Stimulated activated naive CD8-positive, alpha-beta T cell treated with anti-CD3 and anti-CD28 coated beads, Interleukin-15, amount 100 ng/mL, for 72 hours (primary cell): ENCODE measurements around the gene SUMF2.
"Not testable (repeated sequence)": the region's sequence is repeated elsewhere in the genome, so short reads cannot be mapped to it uniquely, and the experiment has no call there.

Experiments
- ATAC-seq: fragments of 150-1000 bp; cut with Tn5 transposase; 2 replicates; pipeline ENCODE4 v1.10.0; 2021; ENCODE audit warnings: mild to moderate bottlenecking, moderate library complexity
- DNase-seq, 2 donors: peaks; one replicate each; pipeline ENCODE4 v3.0.0; 2021 to 2022
- H3K27ac Mint-ChIP-seq, 2 donors: one replicate each; pipeline ENCODE4 v1.8.0; 2022; ENCODE audit warnings: mild to moderate bottlenecking in 2 of 2, mixed read lengths in 2 of 2, moderate library complexity in 2 of 2
- H3K27me3 Mint-ChIP-seq: one replicate; pipeline ENCODE4 v1.8.0; 2022; ENCODE audit warnings: mixed read lengths
- H3K4me1 Mint-ChIP-seq: one replicate; pipeline ENCODE4 v1.8.0; 2022; ENCODE audit warnings: mild to moderate bottlenecking, mixed read lengths
- H3K4me3 Mint-ChIP-seq, 2 donors: one replicate each; pipeline ENCODE4 v1.8.0; 2022; ENCODE audit warnings: mild to moderate bottlenecking in 2 of 2, mixed read lengths in 2 of 2, moderate library complexity in 1 of 2
- H3K9me3 Mint-ChIP-seq, 2 donors: one replicate each; pipeline ENCODE4 v1.8.0; 2022; ENCODE audit warnings: mixed read lengths in 2 of 2

Gene SUMF2

DNA sequence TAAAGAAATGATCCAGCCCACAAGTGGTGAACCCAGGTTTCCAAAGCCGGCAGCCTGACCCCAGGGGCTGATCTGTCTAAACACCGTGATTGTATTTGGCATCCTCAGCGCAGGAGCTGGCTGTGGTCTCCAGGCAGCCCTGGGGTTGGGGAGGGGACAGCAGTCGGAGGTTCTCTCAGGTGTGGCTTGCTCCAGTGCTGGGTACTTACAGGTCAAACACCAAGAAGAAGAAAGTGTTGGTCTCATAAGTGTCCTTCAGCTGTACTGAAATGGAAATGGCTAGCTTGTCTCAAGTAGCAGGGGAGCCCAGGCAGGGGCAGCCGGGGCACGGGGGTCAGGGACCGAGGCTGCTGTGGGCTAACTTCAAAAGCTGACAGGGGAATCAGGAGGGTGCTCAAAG lies 22.7 kb downstream of the SUMF2 start:
- H3K27me3 Mint-ChIP-seq: no peaks in the 10 kb centered on the region
- ATAC-seq: no peak
- H3K9me3 Mint-ChIP-seq: no peaks in the 10 kb centered on the region
- no peak overlapping the region for H3K4me3 Mint-ChIP-seq
- H3K4me1 Mint-ChIP-seq: no peaks in the 10 kb centered on the region
- no peak for DNase-seq
- H3K27ac Mint-ChIP-seq: no peak overlapping the region

DNA sequence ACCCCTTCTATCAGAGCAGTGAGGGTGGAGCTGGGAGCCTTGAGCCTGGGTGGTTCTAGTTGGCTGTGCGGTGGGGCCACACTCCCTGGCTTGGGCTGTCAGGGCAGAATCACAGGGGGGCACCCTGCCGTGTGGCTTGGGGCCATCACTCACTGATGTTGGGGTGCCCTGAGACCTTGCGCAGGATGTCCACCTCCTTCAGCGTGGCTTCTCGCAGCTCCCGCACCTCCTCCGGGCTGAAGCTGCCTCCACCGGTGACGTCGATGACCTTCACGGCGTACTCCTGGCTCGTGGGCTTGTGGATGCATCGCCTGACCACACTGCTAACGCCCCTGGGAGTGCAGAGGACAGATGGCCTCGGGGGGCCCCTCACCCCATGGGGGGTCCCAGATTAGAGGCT lies 23.4 kb downstream of the SUMF2 start:
- Mint-ChIP-seq H3K4me1 (no peaks in the 10 kb centered on the region), H3K27me3 (no peaks in the 10 kb centered on the region), H3K27ac (no peak overlapping the region), H3K4me3 (no peak overlapping the region), H3K9me3 (no peaks in the 10 kb centered on the region)
- DNase-seq (no peak), ATAC-seq (no peak)

DNA sequence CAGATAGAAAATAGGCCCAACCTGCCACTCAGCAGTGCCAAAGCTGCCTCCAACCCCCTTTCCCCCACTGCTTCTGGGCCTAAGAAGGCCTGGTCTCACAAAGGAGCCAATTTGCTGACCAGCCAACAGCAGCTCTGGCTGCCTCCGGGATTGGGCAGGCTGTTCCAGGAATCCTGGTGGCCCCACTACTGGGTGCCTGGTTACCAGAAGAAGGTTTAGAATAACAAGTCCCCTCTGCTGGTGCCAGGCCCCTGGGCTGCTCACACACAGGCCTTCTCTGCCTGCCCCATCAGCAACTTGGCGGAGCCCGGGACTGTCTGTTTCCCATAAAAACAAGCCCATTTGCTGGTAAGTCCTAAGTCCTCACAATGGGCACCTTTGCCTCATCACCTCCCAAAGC lies 27.5 kb downstream of the SUMF2 start:
- no peaks in the 10 kb centered on the region for H3K9me3 Mint-ChIP-seq
- ATAC-seq (peak; percentile 7), DNase-seq (no peak)
- no peak overlapping the region for H3K27ac Mint-ChIP-seq
- H3K4me3 Mint-ChIP-seq: no peak overlapping the region
- H3K4me1 Mint-ChIP-seq: no peaks in the 10 kb centered on the region
- H3K27me3 Mint-ChIP-seq: no peaks in the 10 kb centered on the region

DNA sequence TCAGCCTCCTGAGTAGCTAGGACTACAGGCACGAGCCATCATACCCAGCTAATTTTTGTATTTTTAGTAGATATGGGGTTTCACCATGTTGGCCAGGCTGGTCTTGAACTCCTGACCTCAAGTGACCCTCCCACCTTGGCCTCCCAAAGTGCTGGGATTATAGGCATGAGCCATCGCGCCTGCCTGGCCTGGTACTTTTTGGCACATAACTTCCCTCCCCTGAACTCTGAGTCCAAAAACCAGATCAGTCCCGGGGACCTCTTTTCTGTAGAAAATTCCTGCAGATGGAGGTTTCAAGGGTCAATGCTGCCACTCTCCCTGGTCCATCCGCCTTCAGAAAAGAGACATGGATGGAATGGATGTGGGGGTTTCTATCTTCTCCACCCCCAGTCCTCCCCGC lies 28.3 kb downstream of the SUMF2 start:
- not testable (repeated sequence) for H3K27me3 Mint-ChIP-seq, H3K9me3 Mint-ChIP-seq, ATAC-seq, DNase-seq, H3K4me3 Mint-ChIP-seq, H3K4me1 Mint-ChIP-seq
- H3K27ac Mint-ChIP-seq: peak overlapping the region in 1 of 2 donors; percentile 51

DNA sequence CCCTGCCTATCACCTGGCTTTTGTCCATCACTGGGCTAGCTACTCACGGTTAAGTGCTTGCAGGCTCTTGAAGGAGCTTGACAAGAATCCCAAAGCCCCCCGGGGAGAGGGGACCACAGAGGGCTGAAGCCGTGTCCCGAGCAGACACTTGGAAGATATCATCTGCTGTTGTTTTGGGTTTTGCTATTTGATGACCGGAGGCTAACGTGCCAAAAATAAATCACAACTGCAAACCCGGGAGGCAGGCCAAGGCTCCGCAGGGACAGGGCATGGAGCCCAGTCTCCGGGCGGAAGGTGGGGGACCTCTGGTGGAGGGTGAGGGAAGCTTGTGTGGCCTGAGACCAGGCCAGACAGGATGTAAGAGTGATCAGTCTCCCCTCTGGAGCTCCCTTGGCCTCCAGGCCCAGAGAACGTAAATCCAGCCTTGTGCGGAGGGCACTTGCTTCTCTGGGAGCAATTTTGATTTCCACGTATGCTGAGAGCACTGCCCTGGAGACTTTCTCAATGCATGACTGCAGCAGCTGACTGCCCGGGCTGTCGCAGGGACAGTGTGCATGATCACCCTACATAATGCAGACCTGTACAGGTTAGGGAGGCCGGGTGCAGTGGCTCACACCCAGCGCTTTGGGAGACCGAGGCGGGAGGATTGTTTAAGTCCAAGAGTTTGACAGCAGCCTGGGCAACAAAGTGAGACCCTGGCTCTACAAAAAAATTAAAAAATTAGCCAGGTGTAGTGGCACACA lies 28.9 kb downstream of the SUMF2 start, which contains the start of gene PHKG1:
PHKG1 (minus strand) TSS at position 164 of the 743 bp plus-strand sequence. CDS start 4,011 bp downstream, outside the sequence.
- ATAC-seq (peak; percentile 47), DNase-seq (no peak)
- no peaks in the 10 kb centered on the region for H3K27me3 Mint-ChIP-seq
- no peaks in the 10 kb centered on the region for H3K9me3 Mint-ChIP-seq
- H3K4me1 Mint-ChIP-seq: no peaks in the 10 kb centered on the region
- H3K4me3 Mint-ChIP-seq: no peak within 1 kb of the TSS
- H3K27ac Mint-ChIP-seq: peak within 1 kb of the TSS; percentile 51 to 74

DNA sequence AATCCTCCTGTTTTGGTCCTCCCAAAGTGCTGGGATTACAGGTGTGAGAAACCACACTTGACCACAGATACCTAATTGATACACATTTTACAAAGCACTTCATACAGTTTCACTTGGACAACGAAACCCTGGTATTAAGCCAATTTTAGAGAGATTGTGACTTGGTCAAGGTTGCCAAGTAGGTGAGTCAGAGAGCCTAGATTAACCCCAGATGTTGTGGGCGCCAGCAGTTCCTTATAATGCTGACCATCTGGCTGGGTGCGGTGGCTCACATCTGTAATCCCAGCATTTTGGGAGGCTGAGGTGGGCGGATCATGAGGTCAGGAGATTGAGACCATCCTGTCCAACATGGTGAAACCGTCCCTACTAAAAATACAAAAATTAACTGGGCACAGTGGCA lies 33.6 kb downstream of the SUMF2 start:
- DNase-seq (no peak), ATAC-seq (no peak)
- peaks cover 9% of the 10 kb centered on the region for H3K4me1 Mint-ChIP-seq
- no peaks in the 10 kb centered on the region for H3K9me3 Mint-ChIP-seq
- H3K4me3 Mint-ChIP-seq: no peak overlapping the region
- no peaks in the 10 kb centered on the region for H3K27me3 Mint-ChIP-seq
- no peak overlapping the region for H3K27ac Mint-ChIP-seq

DNA sequence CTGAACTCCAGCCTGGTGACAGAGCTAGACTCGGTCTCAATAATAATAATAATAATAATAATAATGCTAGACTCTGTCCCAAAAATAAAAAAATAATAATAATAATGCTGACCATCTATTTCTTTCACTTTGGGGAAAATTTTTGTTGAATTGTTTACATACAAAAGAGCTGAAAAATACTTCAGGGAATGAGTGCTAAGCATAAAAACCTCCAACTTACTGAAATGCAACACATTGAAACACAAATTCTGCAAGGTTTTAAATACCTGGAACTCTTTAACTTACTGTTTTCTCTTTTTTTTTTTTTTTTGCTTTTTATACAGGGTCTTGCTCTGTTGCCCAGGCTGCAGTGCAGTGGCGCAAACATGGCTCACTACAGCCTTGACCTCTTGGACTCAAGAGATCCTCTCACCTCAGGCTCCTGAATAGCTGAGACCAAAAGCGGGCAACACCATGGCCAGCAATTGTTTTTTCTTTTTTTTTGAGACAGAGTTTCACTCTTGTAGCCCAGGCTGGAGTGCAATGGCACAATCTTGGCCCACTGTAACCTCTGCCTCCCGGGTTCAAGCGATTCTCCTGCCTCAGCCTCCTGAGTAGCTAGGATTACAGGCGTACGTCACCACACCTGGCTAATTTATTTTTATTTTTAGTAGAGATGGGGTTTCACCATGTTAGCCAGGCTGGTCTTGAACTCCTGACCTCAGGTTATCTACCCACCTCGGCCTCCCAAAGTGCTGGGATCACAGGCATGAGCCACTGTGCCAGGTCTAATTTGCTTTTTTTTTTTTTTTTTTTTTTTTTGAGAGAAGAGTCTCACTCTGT lies 34.3 kb downstream of the SUMF2 start:
- not testable (repeated sequence) for ATAC-seq, H3K9me3 Mint-ChIP-seq, DNase-seq, H3K27me3 Mint-ChIP-seq, H3K27ac Mint-ChIP-seq, H3K4me3 Mint-ChIP-seq, H3K4me1 Mint-ChIP-seq

DNA sequence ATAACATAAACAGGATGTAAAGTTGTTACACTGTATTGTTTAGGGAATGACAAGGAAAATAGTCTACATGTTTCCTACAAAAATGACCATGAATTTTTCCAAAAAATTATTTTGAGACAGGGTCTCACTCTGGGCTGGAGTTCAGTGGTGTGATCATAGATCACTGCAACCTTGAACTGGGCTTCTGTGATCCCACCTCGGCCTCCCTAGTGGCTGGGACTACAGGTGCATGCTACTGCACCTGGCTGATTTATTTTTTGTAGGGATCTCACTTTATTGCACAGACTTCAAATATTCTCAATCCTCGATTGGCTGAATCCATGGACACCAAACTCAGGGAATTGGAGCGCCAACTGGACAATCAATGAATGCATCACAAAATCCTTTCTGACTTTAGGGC lies 35.6 kb downstream of the SUMF2 start:
- ATAC-seq (no peak), DNase-seq (no peak)
- Mint-ChIP-seq H3K4me1 (peaks cover 9% of the 10 kb centered on the region), H3K27ac (no peak overlapping the region), H3K27me3 (no peaks in the 10 kb centered on the region), H3K4me3 (no peak overlapping the region), H3K9me3 (no peaks in the 10 kb centered on the region)

DNA sequence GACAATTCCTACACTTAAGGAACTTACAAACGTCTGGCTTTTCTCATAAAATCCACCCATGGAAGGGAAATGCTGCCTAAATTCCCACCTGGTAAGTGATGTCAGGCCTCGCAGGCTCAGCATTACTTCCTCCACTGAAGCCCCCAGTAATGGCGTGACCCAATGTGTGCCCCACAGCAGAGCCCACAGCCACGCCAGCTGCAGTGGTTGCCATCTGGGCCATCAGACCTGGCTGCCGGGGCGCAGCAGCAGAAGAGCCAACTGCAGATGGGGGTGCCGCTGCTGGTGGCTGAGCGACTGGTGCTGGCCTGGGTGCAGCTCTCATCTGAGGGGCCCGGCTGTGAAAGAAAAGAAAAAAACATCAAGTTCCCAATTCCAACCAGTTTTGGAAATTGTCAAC lies 40.1 kb downstream of the SUMF2 start:
- not testable (repeated sequence) for ATAC-seq, H3K27me3 Mint-ChIP-seq, DNase-seq, H3K27ac Mint-ChIP-seq
- Mint-ChIP-seq H3K9me3 (peaks cover 14 to 17% of the 10 kb centered on the region in 2 donors), H3K4me1 (peaks cover 32% of the 10 kb centered on the region), H3K4me3 (peak overlapping the region in 1 of 2 donors; percentile 26)

DNA sequence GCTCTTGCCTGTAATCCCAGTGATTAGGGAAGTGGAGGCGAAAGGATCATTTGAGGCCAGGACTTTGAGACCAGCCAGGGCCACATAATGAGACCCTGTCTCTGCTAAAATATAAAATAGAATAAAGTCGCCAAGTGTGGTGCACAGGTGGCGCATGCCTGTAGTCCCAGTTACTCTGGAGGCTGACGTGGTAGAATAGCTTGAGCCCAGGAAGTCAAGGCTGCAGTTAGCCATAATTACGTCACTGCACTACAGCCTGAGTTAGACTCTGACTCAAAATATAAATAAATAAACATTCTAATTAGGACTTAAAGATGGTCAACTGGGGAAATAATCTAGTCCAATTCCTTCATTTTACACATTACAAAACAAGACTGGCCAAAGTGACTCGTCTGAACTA lies 41.4 kb downstream of the SUMF2 start:
- DNase-seq: no peak

DNA sequence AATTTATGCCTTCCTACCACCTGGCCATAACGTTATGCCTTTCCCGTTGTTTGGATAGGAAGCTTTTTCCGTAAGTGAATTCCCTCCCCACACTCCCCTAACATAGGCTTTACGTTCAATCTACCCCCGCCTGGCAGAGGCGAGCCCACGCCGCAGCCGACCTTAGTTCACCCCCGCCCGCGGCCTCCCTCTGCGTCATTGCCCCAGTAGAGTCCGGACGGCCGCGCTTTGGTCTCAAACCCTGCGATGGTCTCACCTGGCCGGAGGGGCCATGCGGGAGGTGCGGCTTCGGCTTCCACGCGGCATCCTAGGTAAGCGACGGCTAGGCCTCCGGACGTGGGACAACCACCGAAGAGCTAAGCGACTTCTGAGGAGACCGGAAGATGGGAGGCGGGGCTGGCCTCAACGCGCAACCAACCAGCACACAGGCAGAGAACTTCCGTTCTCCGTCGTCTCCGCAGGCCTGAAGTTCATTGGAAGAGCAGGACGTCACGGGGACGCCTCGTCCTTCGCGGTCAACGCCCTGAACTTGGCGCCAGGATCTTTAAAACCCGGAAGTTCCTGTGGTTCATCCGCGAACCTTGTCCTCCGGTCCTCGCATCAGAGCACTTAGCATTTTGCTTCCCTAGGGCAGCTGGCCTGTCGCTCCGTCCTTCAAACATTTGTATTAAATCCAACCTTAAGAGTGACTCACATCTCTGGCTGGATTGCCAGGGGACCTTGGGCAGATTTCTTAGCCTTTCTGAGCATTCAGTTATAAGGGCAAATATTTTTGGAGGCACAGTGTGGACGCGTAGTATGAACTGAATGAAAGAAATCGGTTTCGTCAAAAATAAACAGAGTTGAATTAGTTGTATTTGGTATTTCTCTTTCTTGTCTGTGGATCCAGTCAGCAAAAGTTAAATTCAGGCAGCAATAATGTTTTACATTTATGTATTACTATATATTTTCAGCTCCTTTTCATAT lies 42.3 kb downstream of the SUMF2 start, which contains the start of gene CHCHD2:
CHCHD2 (minus strand) TSS at position 369 of the 966 bp plus-strand sequence; CDS start at position 306, 63 bp downstream.
- Mint-ChIP-seq H3K4me3 (peak within 1 kb of the TSS; percentile 95 to 98), H3K4me1 (peaks cover 34% of the 10 kb centered on the region), H3K27ac (peak within 1 kb of the TSS; percentile 99 to 100), H3K27me3 (no peaks in the 10 kb centered on the region), H3K9me3 (peaks cover 14 to 17% of the 10 kb centered on the region in 2 donors)
- DNase-seq: peak; percentile 90 to 96
- peak; percentile 98 for ATAC-seq

More for the DNA sequence above, 41.4 kb downstream of the SUMF2 start:
- Mint-ChIP-seq H3K27ac (peak overlapping the region; percentile 99 to 100), H3K9me3 (peaks cover 14 to 17% of the 10 kb centered on the region in 2 donors), H3K4me3 (peak overlapping the region; percentile 95 to 98), H3K4me1 (peaks cover 39% of the 10 kb centered on the region), H3K27me3 (no peaks in the 10 kb centered on the region)
- no peak for ATAC-seq

DNA sequence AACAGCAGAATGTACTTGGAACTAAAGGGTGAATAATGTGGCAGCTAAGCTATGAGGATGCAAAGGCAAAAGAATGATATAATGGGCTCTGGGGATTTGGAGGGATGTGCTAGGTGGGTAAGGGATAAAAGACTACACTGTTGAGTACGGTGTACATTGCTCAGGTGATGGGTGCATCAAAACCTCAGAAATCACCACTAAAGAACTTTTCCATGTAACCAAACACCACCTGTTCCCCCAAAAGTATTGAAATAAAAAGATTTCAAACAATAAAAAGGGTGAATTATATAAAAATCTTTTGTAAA lies 43.8 kb downstream of the SUMF2 start:
- Mint-ChIP-seq H3K27ac (peak overlapping the region in 1 of 2 donors; percentile 99), H3K27me3 (no peaks in the 10 kb centered on the region), H3K9me3 (peaks cover 14 to 17% of the 10 kb centered on the region in 2 donors), H3K4me3 (peak overlapping the region; percentile 95 to 98), H3K4me1 (peaks cover 34% of the 10 kb centered on the region)
- DNase-seq (no peak), ATAC-seq (no peak)

DNA sequence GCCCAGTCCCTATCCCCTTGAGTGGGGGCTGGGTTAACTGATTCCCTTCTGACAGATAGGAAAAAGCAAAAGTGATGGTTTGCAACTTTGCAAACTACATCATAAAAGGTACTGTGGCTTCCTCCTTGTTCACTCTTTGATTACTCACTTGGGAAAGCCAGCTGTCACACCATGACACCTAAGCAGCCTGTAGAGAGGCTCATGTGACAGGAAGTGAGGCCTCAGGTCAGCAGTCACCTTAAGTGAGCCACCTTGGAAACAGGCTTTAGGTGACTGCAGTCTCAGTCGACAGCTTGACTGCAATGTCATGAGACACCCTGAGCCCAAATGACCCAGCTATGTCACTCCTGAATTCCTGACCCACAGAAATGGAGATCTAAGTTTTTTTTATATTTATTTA lies 46.5 kb downstream of the SUMF2 start:
- Mint-ChIP-seq H3K27ac (no peak overlapping the region), H3K4me1 (peaks cover 29% of the 10 kb centered on the region), H3K4me3 (no peak overlapping the region), H3K9me3 (peaks cover 14 to 17% of the 10 kb centered on the region in 2 donors), H3K27me3 (peaks cover 3% of the 10 kb centered on the region)
- DNase-seq (peak in 1 of 2 donors; percentile 26), ATAC-seq (peak; percentile 27)

DNA sequence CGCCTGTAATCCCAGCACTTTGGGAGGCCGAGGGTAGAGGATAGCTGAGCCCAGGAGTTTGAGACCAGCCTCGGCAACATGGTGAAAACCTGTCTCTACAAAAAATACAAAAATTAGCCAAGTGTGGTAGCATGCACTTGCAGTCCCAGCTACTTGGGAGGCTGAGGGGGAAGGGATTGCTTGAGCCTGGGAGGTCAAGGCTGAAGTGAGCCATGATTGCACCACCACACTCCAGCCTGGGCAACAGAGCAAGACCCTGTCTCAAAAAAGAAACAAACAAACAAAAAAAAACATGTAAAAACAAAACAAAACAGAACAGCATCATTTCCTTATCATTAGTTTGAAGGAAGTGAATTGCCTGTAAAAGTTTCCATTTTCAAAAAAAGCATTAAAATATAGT lies 48.2 kb downstream of the SUMF2 start:
- Mint-ChIP-seq H3K4me1 (peaks cover 24% of the 10 kb centered on the region), H3K27me3 (peaks cover 19% of the 10 kb centered on the region)
- H3K9me3 Mint-ChIP-seq, H3K4me3 Mint-ChIP-seq, H3K27ac Mint-ChIP-seq, DNase-seq, ATAC-seq: not testable (repeated sequence)
